ENCODE data around the gene DNAH10.

GRCh38 chr12:123794027-123794426, 31.9 kb downstream of the DNAH10 start:
- no peak for TF ChIP-seq CTCF (conservative IDR thresholded peaks at IDR 0.05; ENCODE audit: low read depth, low read length)
- TF ChIP-seq FOS (IDR thresholded peaks at IDR 0.05; ENCODE audit: low read depth, low read length) = no peak
- TF ChIP-seq MXI1 (IDR thresholded peaks at IDR 0.05; ENCODE audit: borderline replicate concordance, low read depth, low read length) = no peak
- no peak for TF ChIP-seq POLR2A (IDR thresholded peaks at IDR 0.05; ENCODE audit: low read depth, low read length)
- no peak for TF ChIP-seq SMC3 (IDR thresholded peaks at IDR 0.05; ENCODE audit: low read depth, low read length)
- TF ChIP-seq NFE2L2 (IDR thresholded peaks at IDR 0.05; ENCODE audit: low read depth, low read length) = no peak
- TF ChIP-seq USF2 (IDR thresholded peaks at IDR 0.05; ENCODE audit: low read depth, low read length) = no peak
- TF ChIP-seq RAD21 (IDR thresholded peaks at IDR 0.05; ENCODE audit: low read length) = no peak
- TF ChIP-seq CEBPB (IDR thresholded peaks at IDR 0.05; ENCODE audit: low read depth, low read length) = peak; percentile 79
